SIG-M5 (cell line): ENCODE data around the gene HIPK2.

Source experiments
- DNase-seq: peaks from one replicate; lab custom pipeline; 2025; lab: John Stamatoyannopoulos, UW

The HIPK2 gene

DNA sequence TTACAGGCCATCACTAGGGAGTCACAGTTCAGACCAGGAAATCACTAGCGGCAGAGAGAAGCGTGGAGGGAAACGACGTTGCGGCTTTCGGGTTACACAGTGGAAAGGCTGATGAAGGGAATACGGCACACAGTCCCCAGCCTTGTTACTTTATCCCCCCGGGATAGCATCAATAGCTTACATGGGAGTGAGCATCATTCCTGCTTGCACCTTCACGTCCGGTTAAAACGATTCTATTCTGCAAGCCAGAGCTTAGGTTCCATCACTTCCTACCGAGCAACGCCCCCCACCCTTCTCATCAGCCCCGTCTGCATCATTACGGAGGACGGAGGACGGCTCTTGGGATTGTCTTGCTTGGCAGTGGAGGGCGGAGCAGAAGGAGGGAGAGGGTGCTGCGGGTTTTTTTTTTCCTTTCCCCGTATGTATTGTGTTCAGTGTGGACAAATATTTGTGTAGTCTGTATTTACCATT is 129.4 kb downstream of the HIPK2 start:
- no peak for DNase-seq

DNA sequence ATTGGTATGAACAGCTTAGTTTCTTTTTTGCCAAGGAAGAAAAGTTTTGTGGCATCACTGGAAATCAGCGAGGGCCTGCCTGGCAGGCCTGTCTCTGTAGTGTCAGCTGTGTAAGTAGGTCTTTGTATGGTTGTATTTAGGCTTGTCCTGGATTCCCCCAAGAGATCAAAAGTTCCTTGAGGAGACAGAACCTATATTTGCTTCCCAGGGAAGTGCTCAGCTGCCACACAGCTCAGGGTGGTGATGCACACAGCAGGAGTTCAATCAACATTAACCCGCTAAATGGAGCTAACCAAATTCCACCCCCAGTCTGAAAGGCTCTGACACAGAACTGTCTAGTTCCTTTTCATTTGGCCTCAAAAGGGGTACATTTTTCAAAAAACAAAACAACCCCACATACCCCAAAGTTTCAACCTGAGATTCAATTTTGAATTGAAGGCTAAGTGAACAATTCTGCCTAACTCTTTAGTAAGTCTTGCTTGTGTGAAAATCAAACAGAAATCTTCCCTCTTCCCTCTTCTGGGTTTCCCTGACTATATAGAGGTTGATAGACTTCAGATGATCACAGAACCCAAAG is 129.9 kb downstream of the HIPK2 start:
- DNase-seq = no peak

DNA sequence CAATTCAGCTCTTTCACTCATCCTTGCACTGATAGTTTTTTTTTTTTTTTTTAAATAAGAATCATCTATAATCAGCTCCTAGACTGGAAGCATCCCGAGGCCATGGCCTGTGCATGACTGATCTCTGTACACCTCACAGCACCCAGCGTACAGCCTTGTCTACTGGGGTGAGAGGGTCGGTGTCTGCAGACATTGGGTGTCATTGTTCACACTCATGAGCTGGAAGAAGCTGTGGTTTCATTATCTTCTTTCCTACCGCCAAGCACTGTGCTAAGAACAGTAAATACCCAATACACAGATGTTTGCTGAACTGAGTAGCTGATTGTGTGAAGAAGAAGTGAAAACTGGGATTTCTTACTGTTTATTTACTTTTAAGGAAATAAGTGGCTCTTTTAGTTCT is 130.7 kb downstream of the HIPK2 start:
- DNase-seq = no peak

DNA sequence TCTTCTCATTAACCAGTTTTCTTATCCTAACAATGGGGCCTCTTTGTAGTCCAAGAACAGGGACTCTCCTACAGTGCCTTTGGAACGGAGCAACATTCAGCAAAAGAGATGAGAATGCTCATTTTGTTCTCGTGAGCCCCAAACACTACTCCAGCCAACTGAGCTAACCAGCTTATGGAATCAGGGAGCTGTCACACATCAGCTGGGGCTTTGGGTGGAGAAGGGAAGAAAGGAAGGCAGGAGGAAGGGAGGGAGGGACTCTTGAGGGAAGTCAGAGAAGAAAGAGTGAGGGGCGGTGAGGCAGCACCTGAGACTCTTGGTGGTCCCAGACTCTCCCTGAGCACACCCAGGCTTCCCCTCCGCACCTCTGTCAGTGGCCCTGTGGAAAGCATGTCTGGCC is 131.2 kb downstream of the HIPK2 start:
- DNase-seq = no peak

DNA sequence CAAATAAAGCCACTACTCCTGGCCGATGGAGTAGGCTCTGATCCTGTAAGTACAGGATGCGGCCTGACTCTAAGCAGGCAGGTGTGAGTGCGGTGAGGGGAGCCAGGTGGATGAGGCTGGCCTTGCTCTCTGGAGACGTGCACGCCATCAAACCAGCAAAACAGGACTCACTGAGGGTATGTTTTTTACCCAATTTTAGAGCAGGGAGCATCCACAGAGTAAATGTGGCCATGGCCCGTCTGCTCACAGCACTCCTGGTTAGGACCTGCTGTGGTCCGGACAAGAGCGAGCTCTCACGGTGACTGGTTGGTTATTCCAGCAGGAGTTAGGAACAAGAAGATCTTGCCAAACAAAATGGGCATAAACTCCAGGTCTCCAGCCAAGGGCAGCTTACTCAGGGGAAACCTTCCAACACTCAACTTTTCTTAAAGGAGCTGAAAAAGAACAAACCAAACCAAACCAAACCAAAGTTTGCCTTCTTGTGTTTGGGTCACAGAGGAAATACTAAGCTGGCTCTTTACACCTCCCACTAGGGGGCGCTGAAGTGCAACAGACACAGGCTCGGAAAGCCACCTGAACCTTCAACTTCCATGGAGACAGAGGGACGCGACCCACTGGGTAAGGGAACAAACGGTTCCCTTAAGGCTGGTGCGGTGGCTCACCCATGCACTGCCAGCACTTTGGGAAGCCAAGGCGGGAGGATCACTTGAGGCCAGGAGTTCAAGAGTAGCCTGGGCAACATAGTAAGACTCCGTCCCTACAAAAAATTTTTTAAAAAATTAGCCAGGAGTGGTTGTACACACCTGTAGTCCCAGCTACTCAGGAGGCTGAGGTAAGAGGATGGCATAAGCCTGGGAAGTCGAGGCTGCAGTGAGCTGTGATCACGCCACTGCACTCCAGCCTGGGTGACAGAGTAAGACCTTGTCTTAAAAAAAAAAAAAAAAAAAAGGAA is 131.9 kb downstream of the HIPK2 start:
- DNase-seq = peak; percentile 2

DNA sequence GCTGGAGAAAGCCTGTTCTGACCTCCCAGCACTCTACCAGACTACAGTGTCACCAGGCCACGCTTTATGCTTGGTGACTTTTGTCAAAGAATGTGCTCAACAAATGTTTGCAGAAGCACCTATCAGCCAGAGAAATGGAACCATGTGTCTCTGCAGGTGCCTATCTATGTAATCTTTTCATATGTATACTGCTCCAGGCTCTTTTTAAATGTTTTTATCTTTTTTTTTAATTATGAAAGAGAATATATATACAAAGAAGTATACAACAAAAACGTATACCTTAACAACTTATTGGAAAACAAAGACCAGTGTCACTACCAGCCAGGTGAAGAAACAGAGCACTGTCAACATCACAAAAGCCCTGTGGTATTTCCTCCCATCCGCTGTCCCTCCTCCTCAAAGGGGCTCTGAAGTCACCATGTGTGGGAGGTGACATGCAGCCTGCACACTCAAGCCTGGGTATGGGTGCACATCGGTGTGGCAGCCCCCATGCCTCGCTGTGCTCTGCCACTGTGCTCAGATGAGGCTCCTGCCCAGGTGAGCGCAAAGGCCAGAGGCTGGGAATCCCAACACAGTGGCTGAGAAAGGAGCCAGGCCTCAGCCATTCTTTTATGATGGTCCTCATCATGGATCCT is 133.7 kb downstream of the HIPK2 start:
- no peak for DNase-seq

DNA sequence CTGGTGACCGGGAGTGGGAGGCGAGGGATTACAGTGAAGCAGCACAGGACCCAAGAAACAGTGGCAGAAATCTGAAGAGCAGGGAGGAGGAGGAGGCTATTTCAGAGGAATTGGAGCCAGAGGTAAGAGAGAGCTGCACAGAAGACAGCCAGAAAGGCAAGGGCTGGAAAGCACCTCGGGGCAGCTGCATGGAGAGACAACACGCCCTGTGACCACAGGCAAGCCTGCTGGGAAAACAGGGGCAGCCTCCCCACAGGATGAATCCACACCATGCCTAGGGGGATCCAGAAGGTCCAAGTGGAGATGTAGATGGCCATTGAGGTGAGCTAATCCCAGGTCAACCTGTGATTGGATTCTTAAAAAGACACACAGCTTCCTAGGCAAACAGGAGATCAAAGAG is 135.5 kb downstream of the HIPK2 start:
- DNase-seq = no peak

DNA sequence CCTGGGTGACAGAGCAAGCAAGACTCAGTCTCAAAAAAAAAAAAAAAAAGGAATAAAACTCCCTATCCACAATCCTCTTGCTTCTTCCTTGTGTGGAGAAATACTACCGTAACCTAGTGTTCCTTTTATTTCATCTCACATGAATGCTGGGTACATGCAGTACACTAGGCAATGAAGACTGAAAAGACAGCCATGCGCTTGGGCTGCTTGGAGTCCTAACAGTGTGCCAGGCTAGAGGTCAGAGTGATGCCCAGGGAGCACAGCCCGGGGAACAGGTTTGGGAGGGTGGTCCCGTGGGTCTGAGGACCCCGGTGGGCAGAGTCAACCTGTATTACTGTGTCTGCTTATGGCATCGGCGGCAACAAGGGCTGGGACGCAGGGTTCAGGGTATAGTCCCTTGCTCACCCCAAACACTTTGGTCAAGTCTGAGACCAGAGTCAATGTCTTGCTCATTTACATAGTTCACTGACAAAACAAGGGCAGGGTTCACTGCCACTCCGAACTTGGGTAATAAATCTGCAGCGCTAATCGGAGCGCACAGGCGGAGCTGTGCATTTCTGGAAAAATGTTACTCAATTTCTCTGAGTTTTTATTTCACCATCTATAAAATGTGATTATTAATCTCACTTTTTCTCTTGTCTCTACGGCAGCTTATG is 136.3 kb downstream of the HIPK2 start:
- DNase-seq = no peak

DNA sequence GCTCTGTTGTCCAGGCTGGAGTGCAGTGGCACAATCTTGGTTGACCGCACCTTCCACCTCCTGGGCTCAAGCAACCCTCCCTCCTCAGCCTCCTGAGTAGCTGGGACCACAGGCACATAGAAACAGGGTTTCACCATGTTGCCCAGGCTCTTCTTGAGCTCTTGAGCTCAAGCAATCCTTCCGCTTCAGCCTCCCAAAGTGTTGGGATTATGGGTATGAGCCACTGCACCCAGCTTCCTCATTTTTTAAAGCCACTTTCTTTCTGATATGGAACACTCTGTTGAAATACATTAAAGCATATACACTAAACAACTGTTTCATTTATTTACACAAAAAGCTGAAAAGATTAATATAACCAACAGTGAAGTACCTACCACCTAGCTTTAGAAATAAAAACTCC is 137.1 kb downstream of the HIPK2 start:
- no peak for DNase-seq

DNA sequence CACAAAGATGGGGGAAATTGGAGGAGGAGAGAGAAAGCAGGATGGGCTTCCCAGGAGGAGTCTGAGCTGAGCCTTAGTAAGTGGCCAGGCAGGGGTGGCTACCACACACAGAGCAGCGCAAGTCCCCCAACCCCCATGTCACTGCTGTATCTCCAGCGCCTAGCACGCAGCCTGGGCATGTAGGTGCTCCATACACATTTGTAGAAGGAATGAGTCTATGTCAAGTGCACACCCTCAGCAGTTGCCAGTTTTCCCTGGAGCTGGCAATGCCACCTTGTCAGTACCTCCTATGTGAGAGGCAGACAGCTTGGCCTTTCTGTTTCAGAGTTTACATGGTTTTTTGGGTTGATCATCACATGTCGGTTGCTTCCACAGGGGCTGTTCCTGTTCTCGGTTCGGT is 138.2 kb downstream of the HIPK2 start:
- DNase-seq = no peak

DNA sequence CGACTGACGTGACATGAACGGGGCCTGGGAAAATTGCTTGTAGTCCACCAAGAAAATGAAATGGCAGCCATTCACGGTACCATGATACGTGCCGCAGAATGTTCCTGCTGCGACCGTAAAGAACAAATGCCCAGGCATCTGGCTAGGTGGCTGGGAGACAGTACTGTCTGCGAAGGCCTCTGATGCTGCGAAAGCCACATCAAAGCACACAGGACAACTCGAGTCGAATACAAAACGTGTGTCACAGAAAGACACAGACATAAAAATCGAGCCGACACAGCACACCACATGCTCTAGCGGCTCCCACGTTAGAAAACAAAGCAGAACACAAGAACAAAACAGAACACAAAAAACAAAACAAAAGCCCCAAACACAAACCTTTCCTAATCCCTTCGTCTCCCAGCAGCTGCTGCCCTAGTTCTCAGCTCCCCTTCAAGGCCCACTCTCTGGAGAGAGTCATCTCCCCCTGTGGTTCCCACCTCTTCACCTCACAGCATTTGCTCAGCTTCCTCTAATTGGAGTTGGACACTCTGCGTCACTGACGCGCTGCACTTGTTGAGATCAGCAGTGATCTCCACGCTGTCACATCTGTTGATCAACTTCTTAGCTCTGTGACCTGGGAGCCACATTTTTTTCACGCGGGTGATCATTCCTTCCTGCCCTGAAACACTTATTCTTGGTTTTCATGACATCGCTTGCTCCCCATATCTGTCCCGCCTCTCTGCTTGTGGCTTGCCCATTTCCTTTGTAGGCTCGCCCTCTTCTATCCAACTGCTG is 142.1 kb downstream of the HIPK2 start:
- no peak for DNase-seq

DNA sequence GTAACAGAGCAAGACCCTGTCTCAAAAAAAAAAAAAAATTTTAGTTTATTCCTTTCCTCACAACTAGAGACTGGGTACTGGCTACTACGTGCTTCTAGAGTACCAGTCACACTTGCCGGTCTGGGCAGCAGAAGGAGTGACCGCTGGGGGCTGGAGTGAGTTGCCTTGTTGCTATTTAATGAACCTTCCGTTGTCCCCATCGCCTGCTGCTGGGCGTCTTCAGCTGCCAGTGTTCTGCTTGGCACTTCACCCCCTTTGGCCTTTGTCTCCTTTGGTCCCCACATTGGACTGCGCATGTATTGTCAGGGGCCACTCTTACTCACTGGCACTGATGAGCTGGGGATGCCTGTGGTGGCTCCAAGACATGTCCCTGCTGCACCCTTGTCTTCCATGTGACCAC is 143.7 kb downstream of the HIPK2 start:
- DNase-seq = no peak

DNA sequence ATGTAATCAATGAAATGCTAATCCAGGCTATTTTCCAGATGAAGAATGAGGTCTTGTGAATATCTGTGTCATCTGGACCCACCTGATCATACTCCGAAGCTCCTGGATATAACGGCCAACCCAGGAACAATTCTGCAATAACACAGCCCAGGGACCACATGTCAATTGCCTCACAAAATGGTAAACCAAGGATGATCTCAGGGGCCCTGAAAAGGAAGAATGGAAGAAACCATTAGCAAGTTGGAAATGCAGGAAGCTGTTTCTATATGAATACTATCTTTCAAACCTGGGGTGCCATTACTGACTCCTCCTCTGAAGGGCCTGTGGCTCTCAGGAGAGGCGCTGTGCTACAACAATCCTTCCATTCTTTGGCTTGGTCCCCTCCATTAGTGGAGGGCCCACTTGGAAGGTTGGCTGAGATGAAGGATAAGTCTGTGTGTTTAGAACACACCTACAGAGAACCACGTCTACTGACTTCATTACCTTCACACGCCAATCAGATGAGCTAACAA is 146.2 kb downstream of the HIPK2 start:
- no peak for DNase-seq

DNA sequence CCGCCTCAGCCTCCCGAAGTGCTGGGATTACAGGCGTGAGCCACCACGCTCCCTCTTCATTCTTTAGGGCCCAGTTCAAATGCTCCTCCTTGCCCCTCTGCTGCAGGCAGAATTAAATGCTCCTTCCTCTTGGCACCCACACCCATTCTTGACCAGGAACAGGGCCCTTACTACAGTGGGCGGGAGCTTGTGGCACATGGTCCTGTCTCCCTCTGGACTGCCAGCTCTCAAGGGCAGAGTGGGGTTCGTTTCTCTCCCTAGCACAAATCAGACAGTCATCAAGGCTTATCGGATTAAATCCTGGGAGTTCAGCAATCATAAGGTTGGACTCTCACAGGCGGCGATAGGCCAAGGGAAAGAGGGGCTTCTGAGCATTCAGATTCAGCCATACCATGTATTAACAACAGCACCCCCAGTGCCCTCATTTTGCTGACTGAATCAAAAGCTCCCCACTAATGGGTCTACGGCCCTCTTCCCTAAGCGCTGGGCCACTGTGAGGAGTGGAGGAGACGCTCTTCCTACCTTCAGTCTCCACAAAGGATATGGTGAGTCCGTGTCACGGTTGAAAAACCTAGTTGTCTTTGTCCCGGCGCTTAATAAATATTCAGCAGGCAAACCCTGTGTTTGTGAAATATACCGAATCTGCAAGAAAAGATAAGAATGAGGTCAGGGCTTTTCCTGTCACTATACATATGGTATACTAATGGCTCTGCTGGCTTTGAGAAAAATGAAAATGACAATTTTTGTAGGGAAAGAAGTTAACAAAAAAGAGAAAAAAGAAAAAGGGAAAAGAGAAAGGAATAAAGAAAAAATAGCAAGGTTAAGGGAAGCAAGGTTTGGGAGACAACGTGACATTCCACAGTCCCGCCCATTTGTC is 146.9 kb downstream of the HIPK2 start:
- no peak for DNase-seq

DNA sequence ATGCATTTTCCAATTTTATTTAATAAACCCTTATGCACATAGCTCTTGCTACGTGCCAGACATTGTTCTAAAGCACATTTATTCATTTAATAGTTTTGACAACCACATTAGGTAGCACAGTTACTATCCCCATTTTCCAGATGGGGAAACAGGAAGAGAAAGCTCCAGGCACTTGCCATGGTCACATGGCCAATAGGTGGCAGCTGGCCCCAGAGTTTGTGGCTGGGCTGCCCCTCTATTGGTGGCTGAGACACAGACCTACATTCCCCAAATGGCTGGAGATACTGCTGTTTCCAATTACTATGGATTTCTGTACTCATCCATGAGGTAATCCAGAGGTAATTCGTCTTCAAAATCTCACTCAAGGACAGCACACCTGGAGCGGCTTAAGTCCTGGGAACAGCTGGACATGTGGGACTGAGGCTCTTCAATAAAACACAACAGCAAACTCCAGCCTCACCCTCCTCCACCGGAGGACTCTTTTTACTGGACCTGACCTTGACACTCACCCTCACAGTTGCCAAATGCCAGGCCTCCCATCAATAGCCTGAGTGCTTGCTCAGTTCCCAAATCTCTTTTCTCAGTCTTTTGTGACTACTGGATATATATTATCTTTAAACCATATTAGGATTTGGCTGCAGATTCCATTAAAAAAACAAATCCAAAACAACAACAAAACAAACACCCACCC is 148.3 kb downstream of the HIPK2 start:
- DNase-seq = no peak

DNA sequence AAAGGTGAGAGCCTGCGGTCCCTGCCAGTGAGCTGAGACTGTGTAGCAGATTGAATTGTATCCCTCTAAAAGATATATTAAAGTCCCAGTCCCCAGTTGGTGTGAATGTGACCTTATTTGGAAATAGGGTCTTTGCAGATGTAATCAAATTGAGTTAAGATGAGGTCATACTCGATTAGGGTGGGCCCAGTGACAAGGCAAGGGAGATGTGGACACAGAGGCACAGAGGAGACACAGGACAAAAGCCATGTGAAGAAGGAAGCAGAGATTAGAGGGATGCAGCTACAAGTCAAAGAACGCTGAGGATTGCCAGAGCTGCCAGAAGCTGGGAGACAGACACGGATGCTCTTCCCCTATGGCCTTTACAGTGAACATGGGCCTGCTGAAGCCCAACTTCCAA is 150.0 kb downstream of the HIPK2 start:
- no peak for DNase-seq

DNA sequence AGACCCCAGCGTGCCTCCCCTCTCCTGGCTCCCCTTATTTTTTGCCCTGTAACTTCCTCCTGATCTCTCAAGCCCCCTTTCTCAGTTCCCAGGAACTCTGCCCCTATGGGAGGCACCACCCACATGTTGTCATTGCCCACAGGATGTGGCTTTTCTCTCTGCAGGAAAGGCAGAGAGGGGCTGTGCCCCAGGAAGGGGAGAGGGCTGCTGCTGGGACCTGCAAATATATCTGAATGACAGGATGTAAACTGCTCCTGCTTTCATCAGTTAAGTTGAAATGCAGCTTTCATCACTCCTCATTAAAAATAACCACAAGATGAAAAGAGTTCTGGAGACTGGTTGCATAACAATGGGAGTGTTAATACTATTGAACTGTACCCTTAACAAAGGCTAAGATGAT is 151.0 kb downstream of the HIPK2 start:
- DNase-seq = peak; percentile 82

DNA sequence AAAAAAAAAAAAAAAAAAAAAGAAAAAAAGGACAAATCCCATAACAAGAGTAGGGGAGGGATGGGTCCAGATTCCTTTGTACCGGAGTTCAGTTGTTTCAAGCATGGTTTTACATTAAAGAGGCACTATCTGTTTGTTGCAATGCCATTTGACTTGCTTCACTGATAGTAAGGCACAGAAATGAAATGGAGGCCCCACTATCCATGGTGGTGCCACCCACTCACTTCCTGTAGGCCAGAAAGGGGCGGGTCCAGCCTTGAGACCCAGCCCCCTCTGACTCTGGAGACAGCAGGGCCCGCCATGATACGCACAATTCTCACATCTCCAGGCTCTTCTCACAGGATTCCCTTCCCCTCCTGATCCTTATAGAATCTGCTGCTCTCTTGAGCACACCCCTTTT is 154.3 kb downstream of the HIPK2 start:
- no peak for DNase-seq

DNA sequence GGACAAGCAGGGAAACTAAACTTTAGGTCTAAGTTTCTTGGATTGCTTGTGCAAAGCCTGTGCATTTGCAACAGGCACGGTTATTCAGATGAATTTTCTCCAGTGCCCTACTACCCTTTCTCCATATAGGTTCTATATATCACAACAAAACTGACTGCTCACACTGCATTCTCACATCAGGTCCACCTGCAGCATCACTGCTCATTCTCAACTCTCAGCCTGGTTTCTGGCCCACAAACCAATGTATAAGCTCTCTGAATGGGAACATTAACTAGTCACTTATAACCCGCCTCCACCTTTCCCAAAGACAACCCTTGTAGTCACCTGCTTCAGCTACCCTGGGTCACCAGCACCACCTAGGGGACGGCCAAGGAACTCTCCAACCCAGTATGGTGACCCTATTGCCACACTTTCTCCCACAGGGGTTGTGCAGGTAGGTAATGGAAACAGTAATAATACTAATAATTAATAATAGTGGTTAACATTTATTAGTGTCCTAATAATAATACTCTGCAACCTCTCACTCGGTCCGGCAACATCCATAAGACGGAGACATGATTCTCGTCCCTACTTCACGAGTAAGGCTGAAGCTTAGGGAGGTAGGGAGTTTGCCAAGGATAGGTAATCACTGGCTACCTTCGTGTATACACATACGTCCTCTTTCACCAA is 157.0 kb downstream of the HIPK2 start:
- no peak for DNase-seq

DNA sequence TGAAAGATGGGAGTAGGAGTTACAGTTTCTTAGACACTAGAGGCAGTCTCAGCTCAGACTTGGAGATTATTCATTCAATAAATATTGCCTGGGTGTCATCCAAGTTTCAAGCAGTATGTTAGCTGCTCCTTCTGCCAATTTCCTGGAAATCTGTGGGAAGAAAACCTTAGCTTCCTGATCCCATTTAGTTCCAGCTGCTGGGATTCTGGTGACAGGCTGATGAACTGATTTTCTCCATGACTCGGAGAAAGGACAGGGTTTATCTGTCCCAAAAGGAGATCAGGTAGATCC is 158.5 kb downstream of the HIPK2 start:
- DNase-seq = no peak
